GM21515 (cell line): ENCODE results near the gene NUP54.

ENCODE experiments used
- ATAC-seq: cut with Tn5 transposase; IDR thresholded peaks from one replicate; pipeline ENCODE4 v1.9.1; 2021; ENCODE audit not compliant: unreplicated experiment

NUP54 gene

GRCh38 chr4:76074468-76074867 lies 73.7 kb downstream of the NUP54 start, which contains the start of gene ART3:
ART3 (plus strand) TSS chr4:76074709; CDS start chr4:76075890, 1,181 bp downstream.
- ATAC-seq = no peak

GRCh38 chr4:76072760-76073159 lies 75.4 kb downstream of the NUP54 start:
- ATAC-seq = no peak

- peak; percentile 83 for ATAC-seq
These were observed 80.4 kb downstream of the NUP54 start for GRCh38 chr4:76067652-76068286.

GRCh38 chr4:76066546-76066945 lies 81.7 kb downstream of the NUP54 start:
- ATAC-seq = no peak
